ENCODE data around the gene RSF1.

DNA sequence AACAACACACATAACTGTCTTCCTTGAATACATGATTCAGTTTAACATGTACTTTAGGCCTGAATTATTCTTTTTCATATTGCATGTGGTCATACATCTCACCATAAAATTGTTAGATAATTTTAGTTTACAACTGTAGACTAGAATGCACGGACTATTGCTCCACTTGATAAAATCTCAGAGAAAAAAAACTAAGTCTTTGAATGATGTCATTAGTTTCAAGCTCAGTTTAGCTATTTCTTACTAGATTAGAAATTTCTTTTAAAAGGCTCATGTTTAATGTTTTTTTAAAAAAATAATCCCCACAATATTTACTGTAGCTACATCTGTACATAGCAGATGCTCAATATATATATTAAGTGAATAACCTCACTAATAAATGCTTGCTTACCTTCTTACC is 5.1 kb downstream of the RSF1 start:
- no peak for TF ChIP-seq CTCF (IDR thresholded peaks at IDR 0.05)
- TF ChIP-seq EP300 (IDR thresholded peaks at IDR 0.05) = no peak

All from esophagus muscularis mucosa (tissue), 3 donors.